Transverse colon (tissue), 3 donors: ENCODE measurements around the gene CDK14.

Experiments used
- EP300 ChIP-seq: sonication (generic); formaldehyde crosslinking; IDR thresholded peaks from one replicate; pipeline ENCODE4 v1.6.1; 2017; ENCODE audit warnings: antibody characterized with exemption, low read depth
- POLR2A ChIP-seq: fragments of 450-650 bp; IDR thresholded peaks from one replicate; pipeline ENCODE4 v1.6.1; 2016; ENCODE audit warnings: antibody characterized with exemption, mild to moderate bottlenecking, moderate library complexity
- TF ChIP-seq, protein P1 (sequence below), 5 experiments: fragments of 200-600 bp in 3 of 5; fragments of 450-650 bp in 2 of 5; sonication (generic) in 3 of 5; IDR thresholded peaks; 1 replicate in 2 of 5; 2 replicates in 3 of 5; pipeline ENCODE4 v1.5.1; 2016 to 2017; ENCODE audit warnings: antibody characterized with exemption in 5 of 5, inconsistent platforms in 3 of 5, mild to moderate bottlenecking in 2 of 5, moderate library complexity in 1 of 5

DNA sequence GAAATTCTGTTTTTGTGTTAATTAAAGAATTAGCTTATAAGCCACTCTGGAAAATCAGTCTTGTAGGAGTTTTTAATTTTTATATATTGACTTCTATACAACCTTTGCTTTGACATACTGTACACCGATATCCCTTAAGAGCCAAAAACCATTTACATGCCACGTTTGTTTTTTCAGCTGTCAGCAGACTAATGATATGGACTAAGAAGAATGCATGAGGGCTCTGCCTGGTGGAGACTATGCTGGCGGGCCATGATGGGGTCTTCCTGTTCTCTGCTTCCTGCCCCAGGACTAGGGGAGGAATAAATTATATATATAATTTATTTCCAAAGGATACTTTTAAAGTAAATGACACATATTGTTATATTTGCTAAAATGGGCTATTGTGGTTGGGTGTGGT is 96.3 kb downstream of the CDK14 start:
- TF ChIP-seq EP300: no peak
- TF ChIP-seq, protein P1, sequence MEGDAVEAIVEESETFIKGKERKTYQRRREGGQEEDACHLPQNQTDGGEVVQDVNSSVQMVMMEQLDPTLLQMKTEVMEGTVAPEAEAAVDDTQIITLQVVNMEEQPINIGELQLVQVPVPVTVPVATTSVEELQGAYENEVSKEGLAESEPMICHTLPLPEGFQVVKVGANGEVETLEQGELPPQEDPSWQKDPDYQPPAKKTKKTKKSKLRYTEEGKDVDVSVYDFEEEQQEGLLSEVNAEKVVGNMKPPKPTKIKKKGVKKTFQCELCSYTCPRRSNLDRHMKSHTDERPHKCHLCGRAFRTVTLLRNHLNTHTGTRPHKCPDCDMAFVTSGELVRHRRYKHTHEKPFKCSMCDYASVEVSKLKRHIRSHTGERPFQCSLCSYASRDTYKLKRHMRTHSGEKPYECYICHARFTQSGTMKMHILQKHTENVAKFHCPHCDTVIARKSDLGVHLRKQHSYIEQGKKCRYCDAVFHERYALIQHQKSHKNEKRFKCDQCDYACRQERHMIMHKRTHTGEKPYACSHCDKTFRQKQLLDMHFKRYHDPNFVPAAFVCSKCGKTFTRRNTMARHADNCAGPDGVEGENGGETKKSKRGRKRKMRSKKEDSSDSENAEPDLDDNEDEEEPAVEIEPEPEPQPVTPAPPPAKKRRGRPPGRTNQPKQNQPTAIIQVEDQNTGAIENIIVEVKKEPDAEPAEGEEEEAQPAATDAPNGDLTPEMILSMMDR (IDR thresholded peaks at IDR 0.05): no peak
- no peak for TF ChIP-seq POLR2A
